Activated gamma-delta T cell treated with anti-CD3 and anti-CD28 coated beads, Interleukin-2, amount 50 U/mL, for 16 hours (primary cell): ENCODE results near the gene DMTF1.
"Not testable (repeated sequence)": the region's sequence is repeated elsewhere in the genome, so short reads cannot be mapped to it uniquely, and the experiment has no call there.

Experiments used
- DNase-seq: peaks from one replicate; pipeline ENCODE4 v3.0.0-alpha.2; 2020; ENCODE audit warnings: low read depth

Gene DMTF1

GRCh38 chr7:87225696-87226095 is 73.4 kb downstream of the DMTF1 start:
- no peak for DNase-seq

- DNase-seq = no peak
These were observed 74.2 kb downstream of the DMTF1 start for GRCh38 chr7:87226495-87226894.

- DNase-seq = no peak
These were observed 79.0 kb downstream of the DMTF1 start for GRCh38 chr7:87231258-87231657.

- no peak for DNase-seq
These were observed 79.5 kb downstream of the DMTF1 start for GRCh38 chr7:87231711-87232110.

- DNase-seq = no peak
These were observed 82.7 kb downstream of the DMTF1 start for GRCh38 chr7:87234949-87235348.

- DNase-seq = not testable (repeated sequence)
These were observed 86.3 kb downstream of the DMTF1 start for GRCh38 chr7:87238464-87239051.

- DNase-seq = not testable (repeated sequence)
These were observed 93.4 kb downstream of the DMTF1 start for GRCh38 chr7:87245671-87246070.
